Progenitor cell of endocrine pancreas (in vitro differentiated cells): ENCODE measurements around the gene SANBR. TPM values are rescaled to one million over a fixed set of nuclear protein-coding genes. Genes with fewer than 3 reads are reported as not detected.
"Not testable (repeated sequence)": the region's sequence is repeated elsewhere in the genome, so short reads cannot be mapped to it uniquely, and the experiment has no call there.

Source experiments
- DNase-seq: peaks from one replicate; pipeline ENCODE4 v3.0.0; 2021; ENCODE audit warnings: low spot score; ENCODE audit not compliant: unreplicated experiment
- H3K27ac Mint-ChIP-seq: 2 replicates; pipeline ENCODE4 v1.8.0; 2021; ENCODE audit warnings: mild to moderate bottlenecking, moderate library complexity, mixed read lengths
- H3K27me3 Mint-ChIP-seq: 2 replicates; pipeline ENCODE4 v1.8.0; 2021; ENCODE audit warnings: mixed read lengths
- H3K36me3 Mint-ChIP-seq: 2 replicates; pipeline ENCODE4 v1.8.0; 2022; ENCODE audit warnings: mixed read lengths; ENCODE audit not compliant: insufficient read depth
- H3K4me1 Mint-ChIP-seq: 2 replicates; pipeline ENCODE4 v1.8.0; 2021; ENCODE audit warnings: low read depth, mixed read lengths
- H3K4me3 Mint-ChIP-seq: 2 replicates; pipeline ENCODE4 v1.8.0; 2021; ENCODE audit warnings: low read depth, mild to moderate bottlenecking, moderate library complexity, mixed read lengths
- H3K9me3 Mint-ChIP-seq: 2 replicates; pipeline ENCODE4 v1.8.0; 2021; ENCODE audit warnings: low read depth, mixed read lengths
- total RNA-seq: library from RNA; stranded (reverse); gene quantifications from 2 replicates; pipeline ENCODE4 v1.2.1, GENCODE V29; 2021
- TF ChIP-seq, protein P1 (sequence below): fragments of 200-600 bp; sonication (generic); IDR thresholded peaks from one replicate; pipeline ENCODE4 v1.5.0; 2021; ENCODE audit warnings: antibody characterized with exemption, mild to moderate bottlenecking; ENCODE audit not compliant: unreplicated experiment

SANBR gene
- total RNA-seq, 1 donor from 2014 or later, result 47.9 TPM

DNA sequence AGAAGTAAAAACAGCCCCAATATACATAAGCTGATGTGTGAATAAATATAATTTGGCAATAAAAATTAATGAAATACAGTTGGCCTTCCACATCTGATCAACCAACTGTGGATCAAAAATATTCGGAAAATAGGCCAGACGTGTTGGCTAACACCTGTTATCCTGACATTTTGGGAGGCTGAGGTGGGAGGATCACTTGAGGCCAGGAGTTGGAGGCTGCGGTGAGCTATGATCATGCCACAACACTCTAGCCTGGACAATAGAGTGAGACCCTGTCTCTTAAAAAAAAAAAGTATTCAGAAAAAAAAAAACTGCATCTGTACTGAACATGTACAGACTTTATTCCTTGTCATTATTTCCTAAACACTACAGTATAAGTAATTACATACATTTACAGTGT lies 36.1 kb upstream of the SANBR start:
- H3K4me1 Mint-ChIP-seq, result peaks cover 3% of the 10 kb centered on the region
- H3K9me3 Mint-ChIP-seq, result peaks cover 7% of the 10 kb centered on the region
- peaks cover 39% of the 10 kb centered on the region for H3K36me3 Mint-ChIP-seq
- no peaks in the 10 kb centered on the region for H3K27me3 Mint-ChIP-seq
- H3K27ac Mint-ChIP-seq, result no peak overlapping the region
- DNase-seq, result no peak
- TF ChIP-seq, protein P1, sequence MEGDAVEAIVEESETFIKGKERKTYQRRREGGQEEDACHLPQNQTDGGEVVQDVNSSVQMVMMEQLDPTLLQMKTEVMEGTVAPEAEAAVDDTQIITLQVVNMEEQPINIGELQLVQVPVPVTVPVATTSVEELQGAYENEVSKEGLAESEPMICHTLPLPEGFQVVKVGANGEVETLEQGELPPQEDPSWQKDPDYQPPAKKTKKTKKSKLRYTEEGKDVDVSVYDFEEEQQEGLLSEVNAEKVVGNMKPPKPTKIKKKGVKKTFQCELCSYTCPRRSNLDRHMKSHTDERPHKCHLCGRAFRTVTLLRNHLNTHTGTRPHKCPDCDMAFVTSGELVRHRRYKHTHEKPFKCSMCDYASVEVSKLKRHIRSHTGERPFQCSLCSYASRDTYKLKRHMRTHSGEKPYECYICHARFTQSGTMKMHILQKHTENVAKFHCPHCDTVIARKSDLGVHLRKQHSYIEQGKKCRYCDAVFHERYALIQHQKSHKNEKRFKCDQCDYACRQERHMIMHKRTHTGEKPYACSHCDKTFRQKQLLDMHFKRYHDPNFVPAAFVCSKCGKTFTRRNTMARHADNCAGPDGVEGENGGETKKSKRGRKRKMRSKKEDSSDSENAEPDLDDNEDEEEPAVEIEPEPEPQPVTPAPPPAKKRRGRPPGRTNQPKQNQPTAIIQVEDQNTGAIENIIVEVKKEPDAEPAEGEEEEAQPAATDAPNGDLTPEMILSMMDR, result no peak
- no peak overlapping the region for H3K4me3 Mint-ChIP-seq

DNA sequence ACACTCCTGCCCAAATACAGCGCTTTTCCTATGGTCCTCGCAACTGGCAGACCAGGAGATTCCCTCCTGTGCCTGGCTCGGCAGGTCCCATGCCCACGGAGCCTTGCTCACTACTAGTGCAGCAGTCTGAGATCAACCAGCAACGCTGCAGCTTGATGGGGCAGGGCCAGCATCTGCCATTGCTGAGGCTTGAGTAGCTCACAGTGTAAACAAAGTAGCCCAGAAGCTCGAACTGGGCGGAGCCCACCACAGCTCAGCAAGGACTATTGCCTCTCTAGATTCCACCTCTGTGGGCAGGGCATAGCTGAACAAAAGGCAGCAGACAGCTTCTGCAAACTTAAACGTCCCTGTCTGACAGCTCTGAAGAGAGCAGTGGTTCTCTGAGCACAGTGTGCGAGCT lies 31.1 kb upstream of the SANBR start:
- H3K27ac Mint-ChIP-seq, H3K4me1 Mint-ChIP-seq, H3K4me3 Mint-ChIP-seq, DNase-seq, H3K27me3 Mint-ChIP-seq: not testable (repeated sequence)
- peaks cover 77% of the 10 kb centered on the region for H3K36me3 Mint-ChIP-seq
- peaks cover 44% of the 10 kb centered on the region for H3K9me3 Mint-ChIP-seq

DNA sequence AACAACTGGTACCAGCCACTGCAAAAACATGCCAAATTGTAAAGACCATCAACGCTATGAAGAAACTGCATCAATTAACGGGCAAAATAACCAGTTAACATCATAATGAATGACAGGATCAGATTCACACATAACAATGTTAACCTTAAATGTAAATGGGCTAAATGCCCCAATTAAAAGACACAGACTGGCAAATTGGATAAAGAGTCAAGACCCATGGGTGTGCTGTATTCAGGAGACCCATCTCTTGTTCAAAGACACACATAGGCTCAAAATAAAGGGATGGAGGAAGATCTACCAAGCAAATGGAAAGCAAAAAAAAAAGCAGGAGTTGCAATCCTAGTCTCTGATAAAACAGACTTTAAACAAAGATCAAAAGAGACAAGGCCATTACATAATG lies 29.0 kb upstream of the SANBR start:
- not testable (repeated sequence) for H3K27ac Mint-ChIP-seq, H3K27me3 Mint-ChIP-seq, H3K4me3 Mint-ChIP-seq, H3K4me1 Mint-ChIP-seq, DNase-seq
- H3K36me3 Mint-ChIP-seq, result peaks cover 71% of the 10 kb centered on the region
- peaks cover 44% of the 10 kb centered on the region for H3K9me3 Mint-ChIP-seq

DNA sequence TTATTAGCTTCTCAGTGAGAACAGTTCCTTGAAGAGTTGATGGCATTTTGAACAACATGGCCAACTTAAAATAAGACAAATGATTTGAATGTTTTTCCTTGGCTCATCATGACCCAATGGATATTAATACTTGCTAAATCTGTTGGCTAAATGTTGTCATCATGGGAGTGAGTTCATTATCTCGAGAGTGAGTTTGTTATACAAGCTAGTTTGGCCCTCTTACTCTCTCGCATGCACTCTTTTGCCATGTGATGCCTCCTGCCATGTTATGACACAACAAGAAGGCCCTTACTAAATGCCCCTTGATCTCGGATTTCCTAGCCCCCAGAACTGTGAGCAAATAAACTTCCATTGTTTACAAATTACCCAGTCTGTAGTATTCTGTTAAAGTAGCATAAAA lies 22.9 kb upstream of the SANBR start:
- peaks cover 11% of the 10 kb centered on the region for H3K9me3 Mint-ChIP-seq

DNA sequence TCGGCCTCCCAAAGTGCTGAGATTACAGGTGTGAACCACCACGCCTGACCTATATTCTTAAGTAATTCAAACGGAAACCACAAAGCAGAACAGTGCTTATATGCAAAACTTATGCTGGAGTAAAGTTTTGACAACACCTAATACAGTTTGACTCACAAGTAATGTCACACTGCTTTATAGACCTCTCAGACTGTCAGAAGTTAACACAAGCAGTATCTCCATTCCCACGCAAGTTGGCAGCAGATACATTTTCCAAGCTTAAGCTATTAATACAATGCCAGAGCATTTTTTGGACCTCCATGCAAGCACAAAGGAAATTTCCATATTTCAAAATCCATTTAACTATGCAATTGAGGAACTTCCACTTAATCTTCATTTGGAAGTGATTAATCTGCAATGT lies 21.0 kb upstream of the SANBR start:
- no peaks in the 10 kb centered on the region for H3K4me1 Mint-ChIP-seq
- no peak overlapping the region for H3K27ac Mint-ChIP-seq
- no peak for DNase-seq
- no peaks in the 10 kb centered on the region for H3K9me3 Mint-ChIP-seq
- no peak overlapping the region for H3K4me3 Mint-ChIP-seq
- TF ChIP-seq, protein P1, result no peak
- no peaks in the 10 kb centered on the region for H3K27me3 Mint-ChIP-seq
- H3K36me3 Mint-ChIP-seq, result peaks cover 10% of the 10 kb centered on the region

More for the DNA sequence above, 22.9 kb upstream of the SANBR start:
- H3K36me3 Mint-ChIP-seq, result peaks cover 20% of the 10 kb centered on the region
- DNase-seq, result no peak
- H3K27ac Mint-ChIP-seq, result no peak overlapping the region
- H3K27me3 Mint-ChIP-seq, result no peaks in the 10 kb centered on the region
- H3K4me1 Mint-ChIP-seq, result no peaks in the 10 kb centered on the region
- TF ChIP-seq, protein P1, result no peak
- H3K4me3 Mint-ChIP-seq, result no peak overlapping the region

DNA sequence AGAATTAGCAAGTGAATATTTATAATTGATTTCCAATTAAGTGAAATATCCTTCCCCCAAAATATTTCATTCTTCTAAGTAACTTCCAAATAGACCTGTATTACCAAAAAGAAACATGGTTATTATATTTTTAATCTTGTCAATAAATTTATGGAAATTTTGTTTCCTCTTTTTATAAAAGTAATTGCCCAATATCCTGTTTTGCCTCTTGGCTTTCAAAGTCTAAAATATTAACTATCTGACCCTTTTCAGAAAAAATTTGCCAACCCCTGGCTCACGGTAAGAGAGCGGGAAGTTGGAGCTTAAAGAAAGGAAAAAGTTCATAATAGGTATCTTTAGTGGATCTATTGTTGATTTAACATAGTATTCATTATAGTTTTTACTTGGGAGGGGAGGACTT lies 20.4 kb upstream of the SANBR start:
- peaks cover 10% of the 10 kb centered on the region for H3K36me3 Mint-ChIP-seq

More for the DNA sequence above, 20.4 kb upstream of the SANBR start:
- H3K27ac Mint-ChIP-seq, result no peak overlapping the region
- no peaks in the 10 kb centered on the region for H3K9me3 Mint-ChIP-seq
- no peak for DNase-seq
- TF ChIP-seq, protein P1, result no peak
- no peak overlapping the region for H3K4me3 Mint-ChIP-seq
- H3K4me1 Mint-ChIP-seq, result no peaks in the 10 kb centered on the region
- H3K27me3 Mint-ChIP-seq, result no peaks in the 10 kb centered on the region
